Epidermal melanocyte (primary cell): ENCODE measurements around the gene ATP2B1.

ENCODE experiments used
- DNase-seq: peaks from one replicate; pipeline ENCODE4 v3.0.0; 2011; ENCODE audit warnings: low spot score; ENCODE audit not compliant: insufficient read length

Gene ATP2B1

DNA sequence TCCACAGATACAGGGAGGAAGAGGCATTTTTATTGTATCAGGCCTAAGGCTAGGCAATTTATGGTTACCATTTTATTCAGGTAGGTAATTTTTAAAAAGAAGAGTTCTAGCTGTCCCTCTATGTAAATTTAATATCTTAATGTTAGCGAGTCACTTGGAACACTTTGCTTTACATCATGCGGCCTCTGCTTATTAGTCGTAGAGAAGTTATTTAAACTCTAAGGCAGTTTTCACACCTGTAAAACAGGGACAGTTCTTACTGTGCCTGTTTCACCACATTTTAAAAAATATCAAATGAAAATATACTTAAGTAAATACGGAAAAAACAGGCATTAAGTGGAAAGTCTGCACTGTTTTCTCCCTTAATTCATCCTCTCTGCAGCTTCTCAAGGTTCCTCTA lies 111.4 kb downstream of the ATP2B1 start:
- no peak for DNase-seq

DNA sequence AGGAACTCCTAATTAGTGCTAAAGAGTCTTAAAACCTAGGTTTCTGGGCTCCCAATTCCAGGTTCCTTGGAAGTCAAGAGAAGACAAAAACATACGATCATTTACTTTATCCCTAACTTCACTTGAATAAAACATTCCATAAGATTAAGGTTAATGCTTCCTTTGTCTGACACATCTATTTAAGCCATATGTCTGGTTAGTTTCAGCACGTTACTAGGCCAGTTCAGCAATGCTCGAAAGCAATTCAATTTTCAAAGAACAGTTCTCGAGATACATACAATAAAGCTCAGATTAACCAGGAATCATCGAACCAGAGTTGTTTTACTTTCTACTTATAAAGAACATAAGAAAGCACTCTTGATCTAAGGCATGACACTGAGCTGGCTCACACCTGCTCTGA lies 114.8 kb downstream of the ATP2B1 start:
- no peak for DNase-seq

DNA sequence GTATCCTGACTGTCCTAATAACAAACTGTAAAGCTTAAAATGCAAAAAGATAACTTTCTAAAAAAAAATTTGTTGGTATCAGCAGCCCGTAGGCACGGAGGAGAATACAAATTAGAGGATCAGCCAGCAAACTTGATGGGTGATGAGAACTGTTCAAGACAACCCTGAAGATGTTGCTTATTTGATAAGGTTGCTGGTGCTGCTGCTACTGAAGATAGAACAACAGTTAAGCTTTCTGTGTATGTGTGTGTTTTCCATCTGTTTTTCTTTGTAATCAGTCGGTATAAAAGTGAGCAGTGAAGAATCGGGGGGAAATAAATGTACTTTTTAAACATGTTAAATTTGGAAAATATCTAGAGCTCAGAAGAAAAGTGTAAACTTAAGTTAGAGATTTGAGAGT lies 115.4 kb downstream of the ATP2B1 start:
- DNase-seq: no peak

DNA sequence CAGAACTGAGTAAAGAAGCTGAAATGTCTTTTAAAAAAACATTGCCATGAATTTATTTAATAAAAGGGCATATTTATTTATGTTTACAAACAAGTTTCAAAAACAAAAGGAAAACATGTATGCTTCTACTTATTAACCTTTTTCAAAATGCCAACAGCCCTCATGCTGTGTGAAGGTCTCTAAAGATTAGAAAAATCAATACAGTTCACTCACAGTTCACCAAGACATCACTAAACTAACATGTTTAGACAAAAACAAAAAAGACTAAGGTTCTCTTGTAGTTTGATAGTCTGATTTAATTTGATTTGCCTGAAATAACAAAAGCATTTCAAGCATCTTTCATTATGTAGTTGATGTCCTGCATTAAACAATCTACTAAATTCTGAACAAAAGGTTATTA lies 118.9 kb downstream of the ATP2B1 start:
- no peak for DNase-seq

DNA sequence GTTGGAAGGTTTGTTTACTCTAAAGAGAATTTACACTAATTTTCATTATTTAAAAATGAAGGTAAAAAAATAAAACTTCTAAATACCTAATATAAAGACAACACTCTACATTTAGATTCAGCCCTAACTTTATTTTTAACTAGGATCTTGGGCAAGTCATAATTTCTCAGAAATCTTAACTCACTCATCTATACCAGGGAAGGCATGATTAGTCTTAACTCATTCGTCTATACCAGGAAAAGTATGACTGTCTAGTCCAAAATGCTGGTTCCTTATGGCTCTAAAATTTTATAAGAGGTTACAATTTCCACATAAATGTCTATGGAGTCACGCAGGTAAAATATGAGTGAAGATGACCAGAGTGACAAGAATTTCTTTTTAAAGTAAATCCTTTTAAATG lies 130.1 kb downstream of the ATP2B1 start:
- no peak for DNase-seq

DNA sequence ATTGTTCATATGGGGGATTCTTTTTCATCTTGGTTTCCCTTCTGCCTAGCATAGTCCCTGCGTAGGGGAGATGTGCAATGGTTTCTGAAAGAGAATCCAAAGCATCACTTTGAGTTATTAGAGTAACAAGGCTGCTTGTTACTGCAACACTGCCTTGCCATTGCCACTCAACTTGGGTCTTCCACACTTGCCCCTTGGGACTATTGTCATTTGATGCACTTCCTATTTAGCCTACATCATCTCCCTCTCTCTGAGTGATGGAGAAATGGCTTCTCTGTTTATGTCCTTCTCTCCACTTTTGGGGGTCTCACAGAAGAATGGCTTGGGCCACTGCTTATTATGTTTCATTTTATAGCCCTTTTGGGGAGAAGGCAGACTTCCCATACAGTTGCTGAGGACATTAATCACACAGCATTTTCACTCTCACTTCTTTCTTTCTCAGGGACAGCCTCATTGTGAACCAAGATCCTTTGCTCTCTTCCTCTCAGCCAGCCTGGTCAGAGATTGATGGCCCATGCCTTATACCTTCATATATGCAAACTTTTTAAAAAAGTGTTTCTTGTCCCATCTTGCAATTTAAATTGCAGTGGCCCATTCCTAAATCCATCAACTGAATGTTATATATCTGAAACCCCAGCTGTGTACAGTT lies 131.9 kb downstream of the ATP2B1 start:
- no peak for DNase-seq

DNA sequence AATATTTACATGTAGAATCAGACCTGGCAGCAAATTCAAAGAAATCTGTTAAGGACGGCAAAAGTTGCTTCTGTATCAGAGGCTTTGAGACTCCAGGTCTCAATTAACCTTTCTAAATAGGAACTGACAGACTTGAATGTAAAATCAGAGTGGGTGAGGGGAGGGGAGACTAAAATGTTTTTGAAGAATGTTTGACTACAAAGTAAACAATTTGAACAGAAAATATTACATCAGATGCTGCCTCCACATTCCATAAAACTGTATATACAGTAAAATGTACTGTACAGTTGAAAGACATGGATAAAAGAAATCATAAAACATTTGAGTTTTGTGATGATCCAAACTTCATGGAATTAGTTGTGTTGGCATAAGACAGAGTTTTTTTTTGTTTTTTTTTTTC lies 133.3 kb downstream of the ATP2B1 start:
- no peak for DNase-seq

DNA sequence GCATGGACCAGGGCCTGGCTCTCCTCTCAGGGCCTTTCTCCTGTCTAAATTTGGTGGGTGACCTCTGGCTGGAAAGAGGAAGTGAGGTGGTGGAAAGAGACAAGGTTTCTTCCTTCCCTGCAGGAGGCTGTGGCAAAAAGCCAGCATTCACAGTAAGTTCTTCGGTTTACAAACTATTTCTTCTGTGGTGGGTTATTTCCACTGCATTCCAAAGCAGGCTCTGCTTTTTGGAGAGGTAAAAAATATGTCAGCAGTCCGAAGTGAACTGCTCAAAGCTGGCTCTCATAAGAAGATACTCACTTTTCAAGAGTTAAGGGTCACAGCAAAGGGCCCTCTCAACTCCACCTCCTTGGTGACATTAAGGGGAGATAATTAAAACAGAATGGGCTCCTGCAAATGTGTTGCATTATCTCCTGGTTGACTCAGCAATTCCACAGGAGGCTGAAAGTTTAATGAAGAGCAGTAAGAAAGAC lies 133.9 kb downstream of the ATP2B1 start:
- no peak for DNase-seq

DNA sequence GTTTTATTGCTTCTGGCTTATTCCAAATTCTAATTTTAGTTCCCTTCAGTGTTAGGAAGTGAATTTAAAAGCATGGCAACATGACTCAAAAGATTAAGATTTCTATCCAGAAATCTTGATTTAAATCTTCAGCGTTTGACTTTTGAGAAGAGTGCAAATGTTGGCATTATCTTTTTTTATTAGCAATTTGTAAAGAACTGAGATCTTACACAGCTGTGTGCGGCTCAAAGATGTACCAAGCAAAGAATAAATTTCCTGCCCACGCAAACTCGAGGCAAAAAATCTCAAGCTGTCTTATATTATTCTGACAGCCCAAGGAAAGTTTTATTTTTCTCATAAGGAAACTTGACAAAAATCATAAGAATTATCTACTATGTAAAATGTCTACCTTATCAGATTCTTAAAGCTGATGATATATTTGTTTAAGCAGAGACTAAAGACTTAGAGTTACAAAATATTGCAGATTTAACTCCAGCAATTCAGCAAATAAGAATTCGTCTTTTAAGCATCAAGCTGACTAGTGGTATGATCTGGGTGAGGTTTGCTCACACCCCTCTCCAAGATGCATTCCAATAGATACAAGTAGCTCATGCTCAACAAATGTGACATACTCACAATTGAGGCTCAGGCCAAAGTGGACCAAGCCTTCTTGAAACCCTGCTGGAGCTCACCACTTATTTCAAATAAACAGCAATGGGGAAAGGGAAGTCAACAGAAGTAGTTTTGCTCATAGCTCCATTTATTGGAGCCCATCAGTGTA lies 135.4 kb downstream of the ATP2B1 start:
- DNase-seq: no peak

DNA sequence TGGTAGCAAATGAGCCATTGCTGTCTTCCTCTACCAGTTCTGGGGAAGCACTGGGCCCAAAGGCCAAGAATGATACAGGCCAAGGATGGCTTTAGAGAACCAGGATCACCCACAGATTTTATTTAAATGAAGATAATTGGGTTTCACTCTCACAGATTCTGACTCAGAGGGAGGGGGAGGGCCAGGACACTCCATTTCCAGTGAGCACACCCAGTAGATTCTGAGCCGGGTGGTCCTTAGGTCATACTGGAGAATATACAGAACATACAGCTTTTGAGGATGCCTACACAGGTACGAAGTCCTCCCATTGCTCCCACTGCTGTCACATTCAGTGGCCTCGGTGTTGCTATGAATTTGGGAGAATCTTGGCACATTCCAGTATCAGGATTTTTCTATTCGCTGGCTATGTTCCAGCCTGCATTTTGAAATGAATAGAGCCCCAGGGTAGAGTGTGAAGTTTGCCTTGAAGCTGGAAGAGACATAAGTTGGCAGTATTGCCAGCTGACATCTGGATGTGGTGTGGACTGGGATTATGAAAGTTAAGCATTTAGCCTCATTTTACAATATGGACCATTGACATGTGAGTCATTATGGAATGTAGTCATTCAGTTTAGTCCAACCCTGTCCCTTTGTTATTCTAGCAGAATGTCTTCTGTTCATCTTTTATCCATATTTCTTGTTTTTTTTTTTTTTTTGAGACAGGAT lies 137.0 kb downstream of the ATP2B1 start:
- no peak for DNase-seq

DNA sequence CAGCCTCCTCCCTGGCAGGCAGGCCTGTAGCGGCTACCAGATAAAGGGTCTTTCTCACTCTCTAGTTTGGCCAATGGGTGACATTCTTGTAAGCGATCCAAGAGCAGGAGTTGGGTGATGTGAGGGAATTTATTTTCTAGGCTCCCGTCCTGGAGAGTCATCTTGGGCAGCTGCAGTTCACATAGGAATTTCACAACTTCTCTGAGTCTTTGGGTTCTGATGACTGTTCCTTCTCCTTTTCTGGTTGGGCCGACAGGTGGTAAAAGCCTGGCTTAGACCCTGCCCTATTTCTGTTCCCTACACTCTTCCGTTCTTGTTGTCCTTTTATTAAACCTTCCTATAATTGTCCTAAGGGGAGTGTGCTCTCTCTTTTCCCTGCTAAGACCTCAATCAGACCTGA lies 140.2 kb downstream of the ATP2B1 start:
- no peak for DNase-seq

DNA sequence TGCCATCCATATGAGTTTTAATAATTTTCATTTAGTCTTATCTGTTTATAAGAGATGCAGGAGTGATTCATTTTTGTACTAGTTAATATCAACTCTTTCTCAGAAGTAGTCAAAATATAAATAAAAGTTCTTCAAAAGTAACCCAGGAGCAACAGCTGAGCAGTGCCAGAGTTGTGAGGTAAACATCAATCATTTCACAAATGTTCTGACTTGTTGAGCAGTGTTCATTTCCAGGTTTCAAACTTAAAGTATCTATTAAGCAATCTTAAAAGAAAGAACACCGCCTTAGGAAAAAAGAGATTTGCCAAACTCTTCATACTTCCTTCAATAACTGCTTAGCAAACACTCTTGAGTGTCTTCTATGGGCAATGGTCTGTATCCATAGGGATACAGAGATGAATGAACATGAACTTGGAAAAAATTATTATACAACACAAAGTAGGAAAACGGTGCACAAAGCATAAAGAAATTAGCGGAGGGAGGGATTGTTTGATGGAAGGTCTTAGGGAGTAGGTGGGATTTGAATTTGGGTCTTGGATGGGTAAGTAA lies 140.9 kb downstream of the ATP2B1 start:
- no peak for DNase-seq

DNA sequence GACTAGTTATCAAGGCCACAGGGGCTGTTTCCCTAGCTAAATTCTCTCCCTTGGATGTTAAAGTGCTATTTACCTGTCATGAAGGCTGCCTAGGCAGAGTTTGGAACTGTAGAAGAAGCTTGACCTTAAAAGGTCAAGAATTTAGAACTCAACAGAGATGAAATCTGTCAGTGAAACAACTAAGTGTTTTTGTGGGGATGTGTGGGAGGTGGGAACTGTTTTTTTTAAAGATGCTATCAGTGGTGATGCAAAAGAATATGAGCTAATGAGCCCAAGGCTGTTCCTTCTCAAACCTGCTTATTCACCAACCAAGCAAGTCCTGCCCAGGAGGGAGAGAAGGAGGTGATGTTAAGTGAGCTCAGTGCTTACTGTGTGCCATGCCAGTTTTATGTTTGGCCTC lies 142.0 kb downstream of the ATP2B1 start:
- no peak for DNase-seq

DNA sequence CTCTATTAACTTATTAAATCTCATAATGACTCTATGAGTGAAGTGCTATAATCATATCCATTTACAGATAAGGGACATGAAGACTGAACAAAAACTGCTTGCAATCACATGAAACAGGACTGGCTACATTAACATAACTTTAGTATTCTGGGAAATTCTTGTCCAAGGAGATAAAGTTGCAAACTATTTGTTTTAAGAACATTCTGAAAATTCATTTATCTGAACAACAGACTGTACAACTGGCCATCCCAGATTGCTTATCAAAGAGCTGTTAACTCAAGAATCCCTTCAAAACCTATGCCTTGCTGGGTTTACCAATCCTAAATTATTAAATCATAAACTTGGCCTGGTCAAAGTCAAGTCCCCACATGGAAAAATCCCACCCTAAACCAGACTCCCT lies 143.6 kb downstream of the ATP2B1 start:
- no peak for DNase-seq

DNA sequence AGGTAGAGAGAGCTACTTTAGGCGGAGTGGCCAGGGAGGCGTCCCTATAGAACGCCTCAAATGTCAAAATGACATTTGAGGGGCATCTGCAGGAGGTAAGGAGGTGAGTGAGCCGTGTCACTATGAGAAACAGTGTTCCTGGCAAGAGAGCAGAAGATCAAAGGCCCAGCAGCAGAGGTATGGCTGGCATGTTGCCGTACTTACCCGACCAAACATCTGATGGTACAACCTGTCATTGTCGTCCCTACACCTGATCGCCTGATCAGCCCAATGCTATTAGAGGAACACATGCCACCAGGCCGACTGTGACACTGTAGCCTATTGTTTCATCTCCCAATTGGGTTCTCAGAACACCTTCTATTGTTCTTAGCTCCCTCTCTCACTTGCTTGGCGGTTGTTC lies 148.9 kb downstream of the ATP2B1 start:
- DNase-seq: no peak

DNA sequence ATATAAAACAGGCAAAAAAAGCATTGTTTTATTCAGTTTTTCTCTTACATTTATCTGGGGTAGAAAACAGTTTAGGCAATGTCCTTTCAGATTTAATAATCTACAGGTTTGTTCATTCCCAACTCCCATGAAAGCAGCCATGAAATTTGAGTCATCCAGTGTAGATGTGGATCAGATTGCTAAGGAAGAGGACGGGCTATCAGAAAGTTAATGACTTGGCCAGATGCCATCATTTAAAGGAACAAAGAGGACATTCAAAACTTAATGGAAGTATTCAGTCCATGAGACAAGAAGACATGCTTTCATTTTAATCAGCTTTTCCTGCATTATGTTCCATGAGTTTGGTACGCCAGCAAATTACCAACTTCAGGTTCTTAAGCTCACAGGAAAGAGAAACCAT lies 151.7 kb downstream of the ATP2B1 start:
- peak; percentile 32 for DNase-seq

DNA sequence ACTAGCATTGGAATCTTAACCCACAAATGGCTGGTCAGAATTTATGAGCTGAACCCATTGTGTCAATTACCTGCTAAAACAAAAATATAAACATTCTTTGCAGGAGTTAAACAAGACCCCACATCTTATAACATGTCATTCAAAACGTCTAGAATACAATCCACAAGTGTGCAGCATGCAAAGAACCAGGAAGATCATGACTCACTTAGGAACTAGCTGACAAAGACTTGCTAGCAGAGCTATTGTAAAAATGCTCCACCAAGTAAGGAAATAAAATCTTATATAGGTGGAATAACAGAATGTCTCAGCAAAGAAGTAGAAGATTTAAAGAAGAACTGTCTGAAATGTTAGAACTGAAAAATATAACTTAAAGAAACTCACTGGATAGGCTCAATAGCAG lies 156.3 kb downstream of the ATP2B1 start:
- no peak for DNase-seq

DNA sequence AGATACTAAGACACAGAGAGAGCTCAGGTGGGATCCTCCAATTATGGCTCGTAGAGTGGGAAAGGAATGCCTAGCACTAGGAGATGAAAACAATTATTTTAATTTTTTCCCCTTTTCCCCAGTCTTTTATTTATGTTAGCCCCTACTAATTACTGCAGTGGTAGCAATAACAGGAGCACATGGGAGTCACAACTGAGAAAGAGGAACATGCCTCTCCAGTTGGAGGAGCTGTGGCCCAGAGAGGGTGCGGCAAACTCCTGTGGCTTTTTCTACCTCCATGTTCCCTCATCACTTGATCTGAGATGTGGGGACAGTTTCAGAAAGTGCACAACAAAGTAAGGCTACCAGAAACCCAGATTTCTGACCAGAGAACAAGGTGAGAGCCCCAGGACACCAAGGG lies 156.9 kb downstream of the ATP2B1 start:
- DNase-seq: no peak

DNA sequence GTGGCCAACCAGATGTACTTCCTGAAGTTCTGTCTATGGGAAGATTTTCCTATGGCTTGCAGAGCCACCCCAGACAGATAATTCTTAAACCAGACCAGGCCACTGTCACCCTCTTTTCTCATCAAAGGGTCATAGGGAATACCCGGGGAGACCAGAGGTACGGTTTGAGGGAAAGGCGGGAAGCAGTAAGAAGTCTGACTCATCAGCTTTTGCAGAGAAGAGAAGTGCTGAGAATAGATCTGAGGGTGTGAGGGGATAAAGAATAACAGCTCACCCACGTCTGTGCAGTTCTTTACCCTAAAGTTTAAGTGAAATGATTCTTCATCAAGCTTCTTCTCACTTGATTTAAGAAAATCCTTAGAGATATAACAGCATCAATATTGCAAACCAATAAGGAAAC lies 161.5 kb downstream of the ATP2B1 start:
- no peak for DNase-seq

DNA sequence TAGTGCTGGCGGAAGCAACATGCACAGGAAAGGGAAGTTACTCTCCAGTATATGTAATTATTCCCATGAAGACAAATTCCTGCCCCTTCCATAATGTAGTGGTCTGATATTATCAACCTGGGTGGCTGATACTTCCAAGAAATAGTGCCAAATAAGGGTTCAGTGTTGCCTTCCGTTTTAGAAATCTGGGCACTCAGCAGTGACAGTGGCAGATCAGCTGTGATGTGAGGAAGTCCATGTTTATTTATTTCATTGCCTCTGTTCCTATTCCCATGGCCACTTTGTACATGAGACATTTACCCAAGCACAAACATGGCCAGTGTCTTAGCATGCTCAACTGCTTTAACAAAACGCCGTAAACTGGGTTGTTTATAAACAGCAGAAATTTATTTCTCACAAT lies 162.5 kb downstream of the ATP2B1 start:
- DNase-seq: no peak

DNA sequence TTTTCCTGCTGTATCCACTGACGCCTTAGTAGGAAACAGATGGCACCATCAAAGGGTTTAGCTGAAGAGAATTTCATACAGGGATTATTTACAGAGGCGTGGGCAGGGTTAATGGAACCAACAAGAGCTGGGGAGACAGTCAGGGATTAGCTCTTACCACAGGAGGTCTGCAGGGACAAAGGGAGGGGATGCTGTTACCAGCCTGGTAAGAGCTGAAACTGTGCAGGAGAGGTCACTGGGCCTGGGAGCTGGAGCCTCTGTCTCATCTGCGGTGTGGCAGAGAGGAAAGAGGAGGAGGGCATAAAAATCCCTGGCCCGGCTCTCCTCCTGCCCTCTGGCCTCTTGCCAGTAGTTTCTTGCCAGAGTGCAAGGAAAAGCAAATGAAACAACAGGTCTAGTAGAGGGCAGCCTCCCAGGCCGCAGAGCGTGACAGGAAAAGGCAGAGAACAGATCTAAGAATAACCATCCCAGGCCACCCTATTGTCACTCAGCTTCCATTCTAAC lies 163.9 kb downstream of the ATP2B1 start:
- no peak for DNase-seq

DNA sequence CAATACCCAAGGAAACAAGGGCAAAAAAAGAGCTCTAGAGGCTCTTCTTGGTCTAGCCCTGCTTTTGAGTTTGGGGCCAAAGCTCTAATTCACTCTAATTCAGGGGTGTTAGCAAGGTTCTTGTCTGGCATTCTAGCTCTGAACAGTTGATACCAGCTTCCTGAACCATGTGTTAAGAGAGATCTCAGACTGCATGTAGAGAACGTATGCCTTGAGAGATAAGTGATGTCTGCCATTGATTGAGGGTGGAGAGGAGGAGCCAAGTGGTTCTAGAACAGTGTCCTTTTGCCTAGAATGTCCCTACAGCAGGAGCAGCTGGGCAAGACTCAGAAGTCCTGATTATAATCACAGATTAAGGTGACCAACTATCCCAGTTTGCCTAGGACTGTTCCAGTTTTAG lies 164.6 kb downstream of the ATP2B1 start:
- DNase-seq: no peak
